ENCODE results near the gene IRF2BP1.
A peak's percentile ranks its signal among the peaks of the same experiment; 100 is the strongest.

IRF2BP1 gene

DNA sequence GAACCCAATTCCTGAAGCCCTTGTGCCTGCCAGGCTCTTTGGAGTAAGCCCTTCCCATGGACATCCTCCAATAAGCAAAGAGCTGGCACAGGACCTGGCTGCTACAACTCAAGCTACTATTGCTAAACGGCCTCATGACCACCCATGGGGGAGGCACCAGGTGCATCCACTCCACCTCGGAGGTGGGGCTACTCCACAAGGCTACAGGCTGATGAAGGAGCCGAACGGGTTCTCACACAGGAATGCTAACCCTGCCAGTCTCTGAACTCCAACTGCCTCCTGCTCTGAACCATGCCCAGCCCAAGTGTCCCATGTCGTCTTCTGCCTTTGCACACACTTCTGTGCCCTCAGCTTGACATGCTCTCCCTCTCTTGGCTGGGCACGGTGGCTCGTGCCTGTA lies 33.0 kb downstream of the IRF2BP1 start:
- TF ChIP-seq, protein P1, sequence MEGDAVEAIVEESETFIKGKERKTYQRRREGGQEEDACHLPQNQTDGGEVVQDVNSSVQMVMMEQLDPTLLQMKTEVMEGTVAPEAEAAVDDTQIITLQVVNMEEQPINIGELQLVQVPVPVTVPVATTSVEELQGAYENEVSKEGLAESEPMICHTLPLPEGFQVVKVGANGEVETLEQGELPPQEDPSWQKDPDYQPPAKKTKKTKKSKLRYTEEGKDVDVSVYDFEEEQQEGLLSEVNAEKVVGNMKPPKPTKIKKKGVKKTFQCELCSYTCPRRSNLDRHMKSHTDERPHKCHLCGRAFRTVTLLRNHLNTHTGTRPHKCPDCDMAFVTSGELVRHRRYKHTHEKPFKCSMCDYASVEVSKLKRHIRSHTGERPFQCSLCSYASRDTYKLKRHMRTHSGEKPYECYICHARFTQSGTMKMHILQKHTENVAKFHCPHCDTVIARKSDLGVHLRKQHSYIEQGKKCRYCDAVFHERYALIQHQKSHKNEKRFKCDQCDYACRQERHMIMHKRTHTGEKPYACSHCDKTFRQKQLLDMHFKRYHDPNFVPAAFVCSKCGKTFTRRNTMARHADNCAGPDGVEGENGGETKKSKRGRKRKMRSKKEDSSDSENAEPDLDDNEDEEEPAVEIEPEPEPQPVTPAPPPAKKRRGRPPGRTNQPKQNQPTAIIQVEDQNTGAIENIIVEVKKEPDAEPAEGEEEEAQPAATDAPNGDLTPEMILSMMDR (IDR thresholded peaks at IDR 0.05; ENCODE audit: insufficient read depth, low read length), result no peak
- TF ChIP-seq POLR2AphosphoS5 (IDR thresholded peaks at IDR 0.05; ENCODE audit: low read depth) (no peak), SPI1 (IDR thresholded peaks at IDR 0.05; ENCODE audit: borderline replicate concordance, low read depth) (no peak), GABPA (IDR thresholded peaks at IDR 0.05; ENCODE audit: low read depth) (no peak)
- TF ChIP-seq, protein P2, sequence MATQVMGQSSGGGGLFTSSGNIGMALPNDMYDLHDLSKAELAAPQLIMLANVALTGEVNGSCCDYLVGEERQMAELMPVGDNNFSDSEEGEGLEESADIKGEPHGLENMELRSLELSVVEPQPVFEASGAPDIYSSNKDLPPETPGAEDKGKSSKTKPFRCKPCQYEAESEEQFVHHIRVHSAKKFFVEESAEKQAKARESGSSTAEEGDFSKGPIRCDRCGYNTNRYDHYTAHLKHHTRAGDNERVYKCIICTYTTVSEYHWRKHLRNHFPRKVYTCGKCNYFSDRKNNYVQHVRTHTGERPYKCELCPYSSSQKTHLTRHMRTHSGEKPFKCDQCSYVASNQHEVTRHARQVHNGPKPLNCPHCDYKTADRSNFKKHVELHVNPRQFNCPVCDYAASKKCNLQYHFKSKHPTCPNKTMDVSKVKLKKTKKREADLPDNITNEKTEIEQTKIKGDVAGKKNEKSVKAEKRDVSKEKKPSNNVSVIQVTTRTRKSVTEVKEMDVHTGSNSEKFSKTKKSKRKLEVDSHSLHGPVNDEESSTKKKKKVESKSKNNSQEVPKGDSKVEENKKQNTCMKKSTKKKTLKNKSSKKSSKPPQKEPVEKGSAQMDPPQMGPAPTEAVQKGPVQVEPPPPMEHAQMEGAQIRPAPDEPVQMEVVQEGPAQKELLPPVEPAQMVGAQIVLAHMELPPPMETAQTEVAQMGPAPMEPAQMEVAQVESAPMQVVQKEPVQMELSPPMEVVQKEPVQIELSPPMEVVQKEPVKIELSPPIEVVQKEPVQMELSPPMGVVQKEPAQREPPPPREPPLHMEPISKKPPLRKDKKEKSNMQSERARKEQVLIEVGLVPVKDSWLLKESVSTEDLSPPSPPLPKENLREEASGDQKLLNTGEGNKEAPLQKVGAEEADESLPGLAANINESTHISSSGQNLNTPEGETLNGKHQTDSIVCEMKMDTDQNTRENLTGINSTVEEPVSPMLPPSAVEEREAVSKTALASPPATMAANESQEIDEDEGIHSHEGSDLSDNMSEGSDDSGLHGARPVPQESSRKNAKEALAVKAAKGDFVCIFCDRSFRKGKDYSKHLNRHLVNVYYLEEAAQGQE (IDR thresholded peaks at IDR 0.05; ENCODE audit: insufficient replicate concordance, low read depth), result no peak
- DNase-seq (ENCODE audit: low read depth in 1 of 2, low spot score in 1 of 2), result no peak
- Histone ChIP-seq H3K27ac (replicated peaks) (no peak overlapping the region), H3K27me3 (ENCODE audit: insufficient read depth, poor library complexity, severe bottlenecking) (no peaks in the 10 kb centered on the region), H3K4me3 (replicated peaks; ENCODE audit: insufficient read depth, low read length) (no peak overlapping the region)

DNA sequence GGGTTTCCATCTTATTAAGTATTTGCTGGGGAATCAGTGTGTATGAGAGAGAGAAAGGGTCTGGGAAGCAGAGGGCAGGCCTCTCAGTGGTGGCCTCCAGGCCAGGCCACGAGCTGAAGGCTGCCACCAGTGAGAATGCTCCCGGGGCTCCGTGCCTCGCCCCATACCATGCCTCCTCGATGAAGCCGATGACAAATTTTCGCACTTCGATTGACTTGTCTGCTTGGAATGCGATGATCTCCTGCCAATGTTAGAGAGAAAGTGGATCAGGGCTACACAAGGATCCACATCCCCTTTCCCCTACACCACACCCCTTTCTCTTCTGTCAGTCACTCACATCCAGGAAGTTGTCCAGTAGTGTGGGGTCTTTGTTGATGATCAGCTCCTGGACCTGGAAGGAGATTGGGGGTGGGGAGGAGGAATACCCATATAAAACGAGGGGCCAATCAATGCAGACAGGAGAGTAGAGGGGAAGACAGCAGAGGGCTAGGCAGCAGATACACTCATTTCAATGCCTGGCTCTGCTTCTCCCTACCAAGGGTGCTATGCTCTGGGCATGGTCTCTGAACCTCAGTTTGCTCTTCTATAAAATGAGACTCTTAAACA lies 33.7 kb downstream of the IRF2BP1 start:
- TF ChIP-seq, protein P2 (IDR thresholded peaks at IDR 0.05; ENCODE audit: insufficient replicate concordance, low read depth), result no peak
- TF ChIP-seq SPI1 (IDR thresholded peaks at IDR 0.05; ENCODE audit: borderline replicate concordance, low read depth) (no peak), POLR2AphosphoS5 (IDR thresholded peaks at IDR 0.05; ENCODE audit: low read depth) (no peak), GABPA (IDR thresholded peaks at IDR 0.05; ENCODE audit: low read depth) (no peak)
- TF ChIP-seq, protein P1 (IDR thresholded peaks at IDR 0.05; ENCODE audit: insufficient read depth, low read length), result no peak
- no peaks in the 10 kb centered on the region for H3K27me3 ChIP-seq (ENCODE audit: insufficient read depth, poor library complexity, severe bottlenecking)
- H3K4me3 ChIP-seq (replicated peaks; ENCODE audit: insufficient read depth, low read length), result no peak overlapping the region
- no peak for DNase-seq (ENCODE audit: low read depth in 1 of 2, low spot score in 1 of 2)
- no peak overlapping the region for H3K27ac ChIP-seq (replicated peaks)

DNA sequence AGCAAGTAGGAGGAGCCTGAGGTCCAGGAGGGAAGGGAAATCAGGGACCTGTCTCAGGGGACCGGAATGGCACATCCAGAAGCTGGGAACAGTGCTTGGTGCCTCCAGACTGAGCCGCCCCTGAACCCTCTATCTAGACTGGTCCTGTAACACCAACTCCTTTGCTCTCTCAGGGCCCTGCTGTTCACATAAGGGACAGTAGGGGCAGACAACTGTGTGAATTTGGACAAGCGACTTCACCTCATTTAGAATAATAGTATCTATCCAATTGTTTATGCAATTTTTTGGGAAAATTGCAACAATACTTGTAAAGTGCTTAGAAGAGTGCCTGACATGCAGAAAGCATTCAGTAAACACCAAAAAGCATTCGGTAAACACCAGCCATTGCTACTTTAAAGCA lies 37.0 kb downstream of the IRF2BP1 start:
- Histone ChIP-seq H3K27ac (replicated peaks) (no peak overlapping the region), H3K4me3 (replicated peaks; ENCODE audit: insufficient read depth, low read length) (no peak overlapping the region), H3K27me3 (ENCODE audit: insufficient read depth, poor library complexity, severe bottlenecking) (no peaks in the 10 kb centered on the region)
- DNase-seq (ENCODE audit: low read depth in 1 of 2, low spot score in 1 of 2), result peak in 1 of 2 experiments; percentile 18
- TF ChIP-seq GABPA (IDR thresholded peaks at IDR 0.05; ENCODE audit: low read depth) (no peak), SPI1 (IDR thresholded peaks at IDR 0.05; ENCODE audit: borderline replicate concordance, low read depth) (no peak), POLR2AphosphoS5 (IDR thresholded peaks at IDR 0.05; ENCODE audit: low read depth) (no peak)
- TF ChIP-seq, protein P2 (IDR thresholded peaks at IDR 0.05; ENCODE audit: insufficient replicate concordance, low read depth), result no peak
- TF ChIP-seq, protein P1 (IDR thresholded peaks at IDR 0.05; ENCODE audit: insufficient read depth, low read length), result no peak

Measured in HL-60 (cell line).